Measurements from ENCODE around the gene CABP4.
"Not testable (repeated sequence)": the region's sequence is repeated elsewhere in the genome, so short reads cannot be mapped to it uniquely, and the experiment has no call there.

The CABP4 gene

DNA sequence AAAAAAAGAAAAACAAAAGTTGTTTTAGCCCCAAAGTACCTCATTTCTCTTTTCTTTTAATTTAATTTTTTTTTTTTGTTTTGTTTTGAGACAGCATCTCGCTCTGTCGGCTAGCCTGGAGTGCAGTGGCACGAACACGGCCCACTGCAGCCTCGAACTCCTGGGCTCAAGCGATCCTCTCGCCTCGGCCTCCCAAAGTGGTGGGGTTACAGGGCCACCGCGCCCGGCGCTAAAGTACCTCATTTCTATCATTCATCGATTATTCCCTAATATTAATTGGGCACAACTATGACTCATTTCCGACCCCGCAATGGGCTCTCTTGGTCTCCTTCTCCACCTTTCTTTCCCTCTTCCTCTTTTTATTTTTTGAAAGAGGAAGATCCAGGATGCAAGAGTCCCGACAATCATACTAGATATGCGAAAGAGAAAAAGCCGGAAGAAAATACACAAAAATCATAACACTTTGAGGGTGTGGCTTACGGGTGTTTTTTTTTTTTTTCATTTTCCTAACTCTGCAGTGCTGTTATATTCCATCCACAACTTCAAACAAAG, 27.2 kb downstream of the CABP4 start:
- DNase-seq (ENCODE audit: low read depth in 2 of 2): no peak

DNA sequence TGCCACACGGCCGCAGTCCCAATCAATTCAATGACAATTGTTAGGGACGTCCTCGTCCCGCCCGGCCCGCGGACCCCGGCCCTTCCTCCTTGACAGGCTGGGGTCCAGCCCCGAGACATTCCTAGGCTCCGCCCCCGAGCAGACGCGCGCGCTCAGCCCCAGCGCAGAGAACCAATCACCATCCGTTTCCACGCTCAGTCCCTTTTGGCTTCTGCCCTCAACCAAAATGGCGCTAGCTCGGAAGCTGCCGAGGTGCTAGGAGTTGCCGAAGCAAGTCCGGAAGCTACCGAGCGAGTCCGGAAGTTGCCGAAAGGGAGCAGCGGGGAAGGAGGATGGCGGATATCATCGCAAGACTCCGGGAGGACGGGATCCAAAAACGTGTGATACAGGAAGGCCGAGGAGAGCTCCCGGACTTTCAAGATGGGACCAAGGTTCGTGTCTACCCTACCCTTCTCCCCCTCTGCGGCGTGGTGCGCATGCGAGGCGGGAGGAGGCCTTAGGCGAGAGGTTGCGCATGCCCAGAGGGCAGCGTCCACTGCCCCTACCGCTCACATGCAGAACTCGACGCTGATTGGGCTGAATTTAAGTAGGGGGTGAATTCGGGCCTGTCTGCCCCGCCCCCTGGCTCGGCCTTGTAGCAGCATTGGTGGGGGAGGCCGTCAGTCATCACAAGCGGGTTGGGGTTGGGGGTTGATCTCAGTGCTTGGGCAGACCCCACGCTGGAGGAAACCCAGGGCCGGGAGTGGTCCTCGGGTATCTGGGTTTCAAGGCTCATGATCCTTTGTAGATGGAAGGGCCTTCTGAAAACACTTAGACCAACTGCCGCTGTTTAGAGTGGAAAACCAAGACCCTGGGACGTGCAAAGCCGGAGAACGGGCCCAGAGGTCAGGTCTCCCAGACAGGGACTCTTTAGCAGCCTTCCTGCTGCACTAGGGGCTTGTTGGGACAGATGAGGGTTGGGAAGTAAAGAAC, 28.0 kb downstream of the CABP4 start, which contains the start of gene AIP:
Gene AIP, plus strand, starts transcription at position 200 of the 972 bp plus-strand sequence. Its CDS starts 133 bp downstream, at position 333.
- peak; percentile 93 to 94 for DNase-seq (ENCODE audit: low read depth in 2 of 2)

DNA sequence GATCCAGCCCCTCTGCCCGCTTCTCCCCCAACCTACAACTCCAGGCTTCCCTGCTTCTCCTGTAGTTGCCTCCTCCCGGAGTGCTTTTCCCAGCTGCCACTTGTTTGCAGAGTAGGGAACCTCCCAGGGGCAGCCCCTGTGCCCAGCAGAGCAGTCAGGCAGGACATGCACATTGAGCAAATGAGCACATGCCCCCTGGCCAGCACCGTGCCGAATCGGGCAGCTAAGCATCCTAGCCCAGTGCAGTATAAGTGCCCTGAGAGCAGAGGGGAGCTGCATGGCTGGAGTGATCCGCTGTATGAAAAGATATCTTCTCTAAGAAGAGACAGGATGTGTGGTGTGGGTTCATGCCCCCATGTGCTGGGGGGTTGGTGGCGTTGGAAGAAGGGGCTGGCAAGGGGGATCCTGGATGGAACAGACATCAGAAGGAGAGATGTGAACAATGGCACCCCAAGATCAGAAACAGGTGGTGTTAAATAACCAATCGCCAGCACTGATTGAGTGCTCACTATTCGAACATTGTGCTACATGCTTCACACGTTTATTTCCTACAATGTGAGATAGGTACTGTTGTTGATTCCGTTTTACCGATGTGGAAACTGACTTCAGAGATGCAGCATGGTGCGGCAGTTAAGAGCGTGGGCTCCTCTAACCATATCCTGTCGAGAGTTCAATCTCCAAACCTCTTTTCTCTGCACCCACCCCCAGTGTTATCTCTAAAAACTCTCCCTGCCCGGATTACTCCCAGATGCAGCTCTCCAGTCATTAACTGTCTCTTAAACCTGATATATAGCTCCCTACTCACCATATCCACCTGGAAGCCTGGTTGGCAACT, 28.9 kb downstream of the CABP4 start:
- no peak for DNase-seq (ENCODE audit: low read depth in 2 of 2)

DNA sequence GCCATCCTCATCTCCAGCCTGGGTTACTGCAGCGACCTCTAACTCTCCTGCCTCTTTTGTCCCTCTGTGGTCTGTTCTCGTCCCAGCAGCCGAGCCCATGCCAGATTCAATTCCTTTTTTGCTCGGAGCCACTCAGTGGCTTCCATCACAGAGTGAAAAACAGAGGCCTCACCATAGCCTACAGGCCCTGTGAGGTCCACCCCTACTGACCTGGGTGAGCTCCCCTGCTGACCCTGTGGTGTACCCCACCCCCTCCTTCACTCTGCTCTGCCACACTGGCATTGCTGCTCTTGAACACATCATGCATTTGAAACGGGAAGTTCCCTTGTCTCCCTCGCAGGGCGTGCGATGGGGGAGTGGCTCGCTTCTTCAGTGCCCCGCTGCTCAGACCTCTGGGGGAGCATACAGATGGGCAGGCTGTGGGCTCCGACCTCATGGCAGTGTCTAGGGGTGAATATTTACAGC, 29.7 kb downstream of the CABP4 start:
- peak in 1 of 2 donors; percentile 53 for DNase-seq (ENCODE audit: low read depth in 2 of 2)

DNA sequence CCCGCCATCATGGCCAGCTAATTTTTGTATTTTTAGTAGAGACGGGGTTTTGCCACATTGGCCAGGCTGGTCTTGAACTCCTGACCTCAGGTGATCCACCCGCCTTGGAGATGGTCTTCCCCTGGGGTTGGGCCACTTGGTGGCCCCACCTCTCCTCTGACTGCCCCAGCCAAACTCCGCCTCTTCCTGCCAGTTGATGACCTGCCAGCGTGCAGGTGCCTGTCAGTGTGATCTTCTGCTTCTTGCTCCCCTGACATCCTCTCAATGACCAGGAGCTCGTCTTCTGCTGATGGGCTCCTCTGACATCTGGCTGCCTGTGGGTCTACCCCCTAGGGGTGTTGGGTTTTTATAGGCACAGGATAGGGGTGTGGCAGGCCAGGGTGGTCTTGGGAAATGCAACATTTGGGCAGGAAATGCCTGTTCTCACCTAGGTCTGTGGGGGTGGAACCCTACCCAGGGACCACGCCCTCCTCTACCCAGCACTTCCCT, 30.8 kb downstream of the CABP4 start:
- not testable (repeated sequence) for DNase-seq (ENCODE audit: low read depth in 2 of 2)

DNA sequence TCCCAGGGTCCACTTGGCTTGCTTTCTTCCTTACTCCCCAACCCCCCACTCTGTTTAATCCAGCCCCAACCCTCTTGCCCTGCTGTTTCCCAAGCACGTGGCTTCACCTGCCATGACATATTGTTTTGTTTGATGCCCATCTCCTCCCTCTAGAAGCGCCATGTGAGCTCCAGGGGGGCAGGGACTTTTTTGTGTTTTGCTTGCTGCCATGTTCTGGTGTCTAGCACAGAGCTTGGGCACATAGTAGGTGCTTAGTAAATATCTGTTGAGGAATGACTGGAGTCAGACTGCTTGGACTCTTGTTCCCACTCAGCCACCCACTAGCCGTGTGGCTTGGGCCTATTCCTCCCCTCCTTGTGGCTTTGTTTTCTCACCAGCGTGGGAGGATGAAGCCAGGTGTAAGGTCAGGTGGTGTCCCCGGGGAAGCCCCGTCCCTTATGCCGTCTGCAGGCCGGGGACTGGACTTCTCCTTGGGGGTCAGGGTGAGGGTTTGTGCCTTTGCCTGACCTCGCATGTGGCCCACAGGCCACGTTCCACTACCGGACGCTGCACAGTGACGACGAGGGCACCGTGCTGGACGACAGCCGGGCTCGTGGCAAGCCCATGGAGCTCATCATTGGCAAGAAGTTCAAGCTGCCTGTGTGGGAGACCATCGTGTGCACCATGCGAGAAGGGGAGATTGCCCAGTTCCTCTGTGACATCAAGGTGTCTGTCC, 31.5 kb downstream of the CABP4 start:
- no peak for DNase-seq (ENCODE audit: low read depth in 2 of 2)

DNA sequence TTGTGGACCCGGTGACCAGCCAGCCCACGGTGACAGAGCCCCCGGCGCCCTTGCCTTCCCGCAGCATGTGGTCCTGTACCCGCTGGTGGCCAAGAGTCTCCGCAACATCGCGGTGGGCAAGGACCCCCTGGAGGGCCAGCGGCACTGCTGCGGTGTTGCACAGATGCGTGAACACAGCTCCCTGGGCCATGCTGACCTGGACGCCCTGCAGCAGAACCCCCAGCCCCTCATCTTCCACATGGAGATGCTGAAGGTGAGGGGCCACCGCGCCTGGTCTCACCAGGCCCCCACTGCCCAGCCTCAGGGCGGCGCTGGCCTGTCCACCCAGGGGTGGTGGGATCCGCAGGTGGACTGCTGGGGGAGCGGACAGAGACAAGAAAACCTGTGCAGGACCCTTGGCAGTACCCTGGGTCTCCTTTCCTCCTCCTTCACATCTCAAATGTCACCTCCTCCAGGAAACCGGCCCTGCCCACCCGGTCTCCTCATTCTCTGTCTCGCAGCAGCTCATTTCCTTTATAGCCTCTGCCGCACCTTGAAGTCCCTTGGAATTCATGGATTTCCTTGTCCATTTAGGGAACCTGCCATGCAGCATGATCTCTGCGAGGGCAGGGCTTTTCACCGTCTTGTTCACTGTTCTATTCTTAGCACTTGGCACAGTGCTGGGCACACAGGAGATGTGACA, 34.2 kb downstream of the CABP4 start:
- DNase-seq (ENCODE audit: low read depth in 2 of 2): no peak

DNA sequence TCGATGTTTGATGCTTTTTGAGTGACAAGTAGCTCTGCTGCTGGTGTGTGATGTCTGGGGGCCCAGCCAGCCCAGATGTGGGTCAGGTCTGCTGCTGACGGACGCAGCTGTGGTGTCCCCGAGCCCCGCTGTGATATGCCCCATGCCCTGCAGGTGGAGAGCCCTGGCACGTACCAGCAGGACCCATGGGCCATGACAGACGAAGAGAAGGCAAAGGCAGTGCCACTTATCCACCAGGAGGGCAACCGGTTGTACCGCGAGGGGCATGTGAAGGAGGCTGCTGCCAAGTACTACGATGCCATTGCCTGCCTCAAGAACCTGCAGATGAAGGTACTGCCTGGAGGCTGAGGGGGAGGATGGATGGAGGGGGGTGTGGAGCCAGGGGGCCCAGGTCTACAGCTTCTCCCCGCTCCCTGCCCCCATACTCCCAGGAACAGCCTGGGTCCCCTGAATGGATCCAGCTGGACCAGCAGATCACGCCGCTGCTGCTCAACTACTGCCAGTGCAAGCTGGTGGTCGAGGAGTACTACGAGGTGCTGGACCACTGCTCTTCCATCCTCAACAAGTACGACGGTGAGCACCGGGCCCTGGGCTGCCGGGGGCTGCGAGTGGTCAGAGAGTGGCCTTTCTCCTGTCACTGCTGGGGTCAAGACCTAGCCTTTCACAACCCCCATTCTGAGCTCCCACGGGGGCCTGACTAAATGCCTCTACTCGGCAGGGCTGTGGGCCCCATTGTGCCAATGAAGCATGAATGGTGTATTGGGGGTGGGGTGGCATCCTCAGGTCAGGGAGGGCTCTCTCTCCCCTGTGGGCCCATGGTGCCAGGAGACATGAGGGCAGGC, 35.0 kb downstream of the CABP4 start:
- no peak for DNase-seq (ENCODE audit: low read depth in 2 of 2)

DNA sequence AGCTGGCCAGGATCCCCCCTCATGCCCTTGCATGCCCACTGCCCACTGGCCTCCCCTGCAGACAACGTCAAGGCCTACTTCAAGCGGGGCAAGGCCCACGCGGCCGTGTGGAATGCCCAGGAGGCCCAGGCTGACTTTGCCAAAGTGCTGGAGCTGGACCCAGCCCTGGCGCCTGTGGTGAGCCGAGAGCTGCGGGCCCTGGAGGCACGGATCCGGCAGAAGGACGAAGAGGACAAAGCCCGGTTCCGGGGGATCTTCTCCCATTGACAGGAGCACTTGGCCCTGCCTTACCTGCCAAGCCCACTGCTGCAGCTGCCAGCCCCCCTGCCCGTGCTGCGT, 35.5 kb downstream of the CABP4 start:
- DNase-seq (ENCODE audit: low read depth in 2 of 2): no peak

DNA sequence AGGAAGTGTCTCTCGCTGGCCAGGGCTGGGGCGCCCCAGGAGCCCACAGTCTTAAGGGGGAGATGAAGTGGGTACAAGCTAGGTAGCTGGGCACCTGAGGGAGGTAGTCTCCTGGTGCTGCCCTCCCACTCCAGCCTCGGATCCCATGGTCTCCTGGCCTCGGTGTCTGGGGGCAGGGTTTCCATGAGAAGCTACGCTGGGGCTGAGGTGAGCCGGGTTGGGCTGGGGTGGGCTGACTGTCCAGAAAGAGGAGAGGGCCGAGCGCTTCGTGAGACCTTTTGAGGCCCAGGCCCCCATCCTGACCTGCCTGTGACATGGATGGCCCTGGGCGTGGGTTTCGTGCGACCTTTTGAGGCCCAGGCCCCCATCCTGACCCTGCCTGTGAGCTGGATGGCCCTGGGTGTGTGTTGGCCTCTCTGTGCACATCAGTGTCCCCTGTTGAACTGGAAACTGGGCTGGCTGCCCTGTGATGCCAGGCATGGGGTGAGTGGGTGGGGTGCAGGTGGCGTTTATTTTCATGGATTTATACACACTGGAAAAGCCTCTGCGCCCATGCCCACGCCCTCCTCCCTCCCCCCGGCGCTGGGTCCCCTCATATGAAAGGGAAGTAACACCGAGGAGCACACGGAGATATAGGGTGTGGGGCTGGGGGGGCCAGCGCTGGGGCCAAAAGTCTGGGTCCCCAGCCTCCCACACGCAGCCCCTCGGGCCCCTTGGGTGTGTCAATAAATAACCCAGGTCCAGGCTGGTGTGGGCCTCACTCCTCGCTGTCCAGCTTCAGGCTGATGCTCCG, 36.3 kb downstream of the CABP4 start:
- no peak for DNase-seq (ENCODE audit: low read depth in 2 of 2)

DNA sequence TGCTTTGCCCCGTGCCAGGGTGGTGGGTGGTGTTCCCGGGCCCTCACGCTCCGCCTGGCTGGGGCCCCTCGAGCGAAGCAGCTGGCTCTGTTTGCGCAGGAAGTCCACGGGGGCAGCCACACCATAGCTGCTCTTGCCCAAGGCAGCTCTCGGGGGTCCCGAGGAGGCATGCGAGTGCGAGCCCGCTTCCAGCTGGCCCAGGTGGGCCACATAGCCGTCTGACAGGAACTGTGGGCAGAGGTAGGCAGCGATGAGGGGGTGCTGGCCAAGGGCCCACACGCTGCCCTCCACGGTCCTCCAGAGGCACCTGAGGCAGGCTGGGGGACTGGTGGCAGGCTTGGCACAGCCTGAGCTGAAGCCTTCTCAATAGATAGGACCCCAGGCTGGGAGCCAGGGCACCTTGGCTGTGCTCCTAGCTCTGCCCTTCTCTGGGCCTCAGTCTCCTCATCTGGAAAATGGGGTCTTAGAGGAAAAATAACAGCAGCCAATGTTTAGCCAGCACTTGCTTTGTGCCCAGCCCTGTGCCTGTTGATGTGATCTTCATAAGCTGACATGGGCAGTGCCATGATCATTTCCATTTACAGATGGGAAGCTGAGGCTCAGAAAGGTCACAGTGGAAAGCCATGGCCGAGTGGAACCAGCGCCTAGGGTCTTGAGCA, 37.0 kb downstream of the CABP4 start:
- no peak for DNase-seq (ENCODE audit: low read depth in 2 of 2)

DNA sequence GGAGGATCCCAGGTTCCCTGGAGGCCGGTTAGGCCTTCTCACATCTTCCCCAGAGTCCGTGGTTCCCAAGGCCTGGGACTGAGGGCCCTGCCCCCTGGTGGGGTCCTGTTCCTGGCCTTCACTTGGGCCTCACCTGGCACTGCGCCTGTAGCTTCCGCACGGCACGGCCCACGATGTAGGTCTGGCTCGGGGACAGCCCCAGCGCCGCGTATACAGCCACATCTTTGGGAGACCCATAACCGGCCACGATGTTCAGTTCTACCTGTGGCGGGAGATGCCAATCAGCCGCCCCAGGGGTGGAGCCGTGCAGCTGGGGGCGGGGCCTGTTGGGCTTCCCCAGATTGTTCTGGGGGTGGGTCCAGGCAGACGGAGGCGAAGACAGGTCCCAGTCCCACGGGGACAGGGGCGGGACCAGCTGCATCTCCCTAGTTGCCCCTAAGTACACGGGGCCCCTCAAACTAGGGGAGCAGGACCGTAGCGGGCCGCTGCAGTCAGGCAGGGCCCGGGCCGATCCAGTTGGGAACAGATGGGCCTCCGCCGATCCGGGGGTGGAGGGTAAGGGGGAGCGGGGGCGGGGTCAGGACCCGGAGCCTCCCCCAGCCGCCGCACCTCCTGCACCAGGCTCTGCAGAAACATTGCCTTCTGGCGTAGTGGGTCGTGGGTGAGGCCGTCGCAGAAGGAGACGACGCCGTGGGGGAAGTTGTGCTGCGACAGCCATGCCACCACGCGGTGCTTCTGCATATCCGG, 37.8 kb downstream of the CABP4 start:
- no peak for DNase-seq (ENCODE audit: low read depth in 2 of 2)

DNA sequence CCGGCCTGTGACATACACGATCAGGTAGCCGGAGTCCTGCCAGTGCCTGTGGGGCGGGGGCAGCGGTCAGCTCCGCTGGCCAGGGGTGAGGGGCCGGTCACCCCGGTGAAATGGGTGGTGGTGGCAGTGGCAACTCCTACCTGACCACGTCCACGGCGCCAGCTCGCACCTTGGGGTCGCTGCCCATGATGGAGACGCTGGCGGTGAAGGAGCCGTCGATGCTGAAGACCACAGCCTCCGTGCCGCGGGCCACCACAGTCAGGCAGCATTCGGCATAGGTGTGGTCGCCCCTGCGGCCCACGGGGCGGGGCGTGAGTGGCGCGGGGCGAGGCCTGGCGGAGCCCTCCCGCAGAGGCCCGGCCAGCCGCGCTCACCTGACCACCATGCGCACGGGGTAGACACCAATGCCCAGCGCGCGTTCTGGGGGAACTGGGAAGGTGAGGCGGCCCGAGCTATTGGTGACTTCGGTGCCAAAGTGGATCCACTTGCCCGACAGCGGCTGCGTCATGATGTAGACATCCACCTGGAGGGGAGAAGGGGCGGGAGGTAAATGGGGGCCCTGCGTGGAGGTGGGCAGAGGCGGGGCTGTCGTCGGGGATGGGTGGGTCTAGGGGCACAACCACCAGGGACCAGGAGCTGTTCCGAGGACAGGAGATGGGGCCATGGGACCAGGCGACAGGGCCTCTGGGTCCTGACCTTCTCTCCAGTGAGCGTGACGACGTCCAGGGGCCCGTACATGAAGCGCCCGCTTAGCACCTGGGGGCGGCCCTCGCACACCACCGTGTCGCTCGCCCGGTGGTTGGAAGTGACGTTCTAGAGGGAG, 38.6 kb downstream of the CABP4 start:
- no peak for DNase-seq (ENCODE audit: low read depth in 2 of 2)

DNA sequence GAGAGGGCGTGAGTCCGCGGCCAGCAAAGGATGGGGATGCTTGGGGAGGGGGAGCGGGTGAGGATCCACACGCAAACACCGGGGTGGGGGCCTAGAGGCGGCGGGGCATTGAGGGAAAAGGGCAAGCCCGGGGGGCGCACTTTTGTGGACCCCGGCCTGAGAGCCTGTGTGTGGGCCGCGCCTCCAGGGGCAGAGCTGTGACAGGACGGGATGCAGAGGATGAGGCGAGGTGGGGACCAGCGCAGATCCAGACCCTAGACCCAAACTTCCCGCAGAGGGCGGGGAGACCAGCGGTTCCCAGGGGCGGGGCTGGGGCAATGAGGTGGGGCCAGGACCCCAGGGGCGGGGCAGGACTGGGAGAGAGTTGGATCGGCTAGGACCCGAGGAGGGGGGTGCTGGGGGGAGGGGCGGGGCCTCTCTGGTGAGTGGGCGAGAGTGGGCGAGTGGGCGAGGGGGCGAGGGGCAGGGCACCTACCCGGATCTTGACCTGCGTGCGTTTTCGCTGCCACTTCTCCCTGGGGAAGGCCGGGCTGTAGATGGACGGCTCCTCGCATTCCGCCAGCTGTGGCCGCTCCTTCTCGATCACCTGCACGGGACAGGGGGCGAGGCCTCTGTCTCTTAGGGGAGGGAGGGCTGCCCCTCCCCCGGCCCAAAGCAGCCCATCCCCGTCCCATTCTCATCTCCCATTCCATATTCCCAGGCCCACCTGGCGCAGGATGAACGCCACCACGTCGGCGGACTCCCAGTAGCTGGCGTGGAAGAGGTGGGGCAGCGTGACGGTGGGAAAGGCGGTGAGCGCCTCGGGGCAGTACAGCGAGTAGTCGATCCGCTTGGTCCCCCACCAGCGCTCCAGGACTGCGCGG, 39.4 kb downstream of the CABP4 start:
- no peak for DNase-seq (ENCODE audit: low read depth in 2 of 2)

DNA sequence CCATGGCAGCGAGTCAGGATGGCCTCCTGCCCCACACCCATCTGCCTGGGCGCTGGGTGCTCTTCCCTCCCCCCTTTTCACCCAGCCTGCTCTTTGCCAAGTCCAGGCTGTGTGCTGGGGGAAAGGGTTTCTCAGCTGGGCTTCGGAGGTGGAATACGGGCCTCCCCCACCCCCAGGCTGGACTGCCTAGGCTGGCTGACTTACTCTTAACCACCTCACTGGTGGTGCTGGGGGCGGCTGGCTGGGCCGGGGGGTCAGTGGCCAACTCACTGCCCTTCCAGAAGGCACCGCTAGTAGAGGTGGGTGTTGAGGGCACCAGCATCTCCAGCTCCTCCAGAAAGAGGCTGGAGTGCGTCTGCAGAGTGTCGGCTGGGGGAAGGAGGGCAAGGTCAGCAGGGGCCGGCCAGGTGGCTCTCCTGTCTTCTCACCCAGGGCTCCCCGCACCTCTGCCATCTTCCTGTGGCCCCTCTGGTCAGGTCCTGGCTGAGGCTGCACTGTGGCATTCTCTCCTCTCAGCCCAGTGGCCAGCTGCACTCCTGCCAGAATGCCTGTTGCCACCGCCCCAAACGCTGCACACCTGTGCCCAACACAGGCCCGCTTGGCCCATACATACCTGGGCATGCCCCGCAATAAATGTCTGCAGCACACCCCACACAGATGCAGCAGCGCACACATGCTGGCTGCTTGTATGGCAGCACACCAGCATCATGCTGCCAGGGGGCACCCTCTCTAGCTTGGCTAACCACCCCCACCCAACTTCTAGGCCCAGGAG, 40.3 kb downstream of the CABP4 start:
- no peak for DNase-seq (ENCODE audit: low read depth in 2 of 2)
